Measurements from ENCODE around the gene OR13C9. TPM values are rescaled to one million over a fixed set of nuclear protein-coding genes. Genes with fewer than 3 reads are reported as not detected.
A peak's percentile ranks its signal among the peaks of the same experiment; 100 is the strongest.
"Not testable (repeated sequence)": the region's sequence is repeated elsewhere in the genome, so short reads cannot be mapped to it uniquely, and the experiment has no call there.

OR13C9 gene, protein sequence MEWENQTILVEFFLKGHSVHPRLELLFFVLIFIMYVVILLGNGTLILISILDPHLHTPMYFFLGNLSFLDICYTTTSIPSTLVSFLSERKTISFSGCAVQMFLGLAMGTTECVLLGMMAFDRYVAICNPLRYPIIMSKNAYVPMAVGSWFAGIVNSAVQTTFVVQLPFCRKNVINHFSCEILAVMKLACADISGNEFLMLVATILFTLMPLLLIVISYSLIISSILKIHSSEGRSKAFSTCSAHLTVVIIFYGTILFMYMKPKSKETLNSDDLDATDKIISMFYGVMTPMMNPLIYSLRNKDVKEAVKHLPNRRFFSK
- total RNA-seq: 0.10 TPM in 1 of 2 replicates, not detected in the other

DNA sequence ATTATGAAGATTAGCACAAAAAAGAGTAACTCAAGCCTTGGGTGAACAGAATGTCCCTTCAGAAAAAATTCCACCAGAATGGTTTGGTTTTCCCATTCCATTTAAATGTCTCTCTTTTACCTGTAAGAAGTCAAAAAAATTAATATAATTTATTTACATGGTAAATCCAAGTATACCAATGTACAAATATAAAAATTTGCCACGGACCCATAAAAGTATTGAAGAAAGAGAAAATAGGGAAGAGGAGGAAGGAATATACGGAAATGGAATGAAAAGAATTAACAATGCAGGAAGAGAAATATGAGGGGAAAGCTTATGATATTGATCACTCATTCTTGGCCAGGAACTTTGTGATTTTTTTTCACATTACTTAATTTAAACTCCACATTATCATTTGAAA lies at the start of gene OR13C9:
TSS of gene OR13C9 (minus strand) at position 101 of the 400 bp plus-strand sequence. CDS start at position 101, 0 bp downstream.
- DNase-seq (ENCODE audit: low read depth): no peak

DNA sequence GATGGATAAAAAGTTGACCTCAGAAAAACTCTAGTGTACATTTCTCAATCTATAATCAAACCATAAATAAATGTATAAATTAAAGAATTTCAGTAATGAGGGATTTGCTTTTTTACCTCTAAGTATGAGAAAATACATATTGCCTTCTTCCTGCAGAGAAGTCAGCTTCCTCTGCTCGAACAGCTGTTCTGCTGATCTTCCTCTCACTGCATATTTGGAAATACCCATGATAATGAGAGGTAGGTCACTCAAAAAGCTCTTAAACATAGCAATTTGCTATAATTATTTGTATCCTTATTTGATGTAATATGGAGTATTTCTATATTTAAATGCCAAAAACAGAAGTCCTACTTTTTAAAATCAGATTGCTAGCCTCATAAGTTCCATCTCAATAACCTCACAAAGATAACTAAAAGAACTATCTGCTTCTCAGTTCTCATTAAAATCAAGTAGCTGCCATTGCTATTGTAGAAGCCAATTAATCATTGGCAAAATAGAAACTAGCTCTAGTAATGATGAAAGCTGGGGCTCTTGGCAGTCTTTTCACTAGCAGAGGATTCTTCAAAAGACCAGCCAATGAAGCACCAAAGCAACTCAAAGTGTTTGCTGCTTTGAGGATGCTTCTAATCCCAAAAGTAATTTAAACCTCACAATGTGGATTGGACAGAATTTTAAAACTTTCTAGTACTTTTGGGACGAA lies 40.6 kb upstream of the OR13C9 start:
- no peak for DNase-seq (ENCODE audit: low read depth)

DNA sequence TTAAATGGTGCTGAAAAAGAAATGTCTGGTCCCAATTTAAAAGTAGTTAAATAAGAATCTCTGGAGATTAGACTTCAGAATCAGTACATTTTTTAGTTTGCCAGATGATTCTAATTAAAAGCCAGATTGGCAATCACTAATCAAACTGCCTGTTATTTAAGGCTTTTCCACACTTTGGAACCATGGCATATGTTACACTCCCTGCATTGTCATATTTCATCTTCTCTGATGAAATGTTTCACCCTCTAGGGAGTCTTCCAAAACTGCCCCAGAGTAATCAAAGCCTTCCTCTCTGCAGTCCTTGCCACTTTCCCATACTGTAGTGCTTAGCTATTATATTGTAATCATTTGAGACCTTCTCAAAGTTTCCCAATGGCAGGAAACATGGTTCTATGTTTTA lies 17.5 kb upstream of the OR13C9 start:
- DNase-seq (ENCODE audit: low read depth): no peak

DNA sequence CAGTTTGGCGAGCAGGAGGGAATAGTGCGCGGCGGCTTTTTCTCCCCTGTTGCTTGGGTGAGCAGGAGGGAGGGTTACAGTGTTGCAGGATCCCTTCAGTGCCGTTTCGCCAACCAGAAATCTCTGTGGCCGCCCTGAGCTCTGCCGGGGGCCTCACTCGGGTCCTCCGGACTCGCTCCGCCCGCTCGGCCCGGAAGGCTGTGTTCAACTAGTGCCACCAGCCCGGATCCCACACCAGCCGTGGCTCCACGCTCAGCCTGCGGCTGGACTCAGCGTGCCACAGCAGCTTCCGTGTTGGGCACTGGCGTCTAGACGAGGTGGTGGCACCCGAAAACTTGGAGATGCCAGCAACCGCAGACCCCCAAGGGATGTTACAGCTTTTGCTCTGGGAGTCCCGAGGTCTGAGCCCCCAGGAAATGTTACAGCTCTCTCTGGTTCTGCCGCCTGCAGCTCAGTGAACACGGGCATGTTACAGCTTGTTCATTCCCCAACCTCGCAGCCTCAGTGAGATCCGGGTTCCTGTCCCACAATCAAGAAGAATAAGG lies 16.0 kb upstream of the OR13C9 start:
- DNase-seq (ENCODE audit: low read depth): no peak

DNA sequence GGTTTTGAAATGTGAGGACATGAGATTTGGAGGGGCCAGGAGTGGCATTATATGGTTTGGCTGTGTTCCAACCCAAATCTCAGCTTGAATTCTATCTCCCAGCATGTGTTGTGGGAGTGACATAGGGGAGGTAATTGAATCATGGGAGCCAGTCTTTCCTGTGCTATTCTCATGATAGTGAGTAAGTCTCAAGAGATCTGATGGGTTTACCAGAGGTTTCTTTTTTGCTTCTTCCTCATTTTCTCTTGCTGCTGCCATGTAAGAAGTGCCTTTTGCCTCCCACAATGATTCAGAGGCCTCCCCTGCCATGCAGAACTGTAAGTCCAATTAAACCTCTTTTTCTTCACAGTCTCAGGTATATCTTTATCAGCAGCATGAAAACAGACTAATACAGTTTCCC lies 8.0 kb upstream of the OR13C9 start:
- not testable (repeated sequence) for DNase-seq (ENCODE audit: low read depth)

DNA sequence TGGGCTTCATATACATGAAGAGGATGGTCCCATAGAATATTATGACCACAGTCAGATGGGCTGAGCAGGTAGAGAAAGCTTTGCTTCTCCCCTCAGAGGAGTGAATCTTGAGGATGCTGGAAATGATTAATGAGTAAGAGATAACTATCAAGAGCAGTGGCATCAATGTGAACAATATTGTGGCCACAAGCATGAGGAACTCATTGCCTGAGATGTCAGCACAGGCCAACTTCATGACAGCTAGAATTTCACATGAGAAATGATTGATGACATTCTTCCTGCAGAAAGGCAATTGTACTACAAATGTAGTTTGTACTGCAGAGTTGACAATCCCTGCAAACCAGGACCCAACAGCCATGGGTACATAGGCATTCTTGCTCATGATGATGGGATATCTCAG lies 586 bp downstream of the OR13C9 start:
- no peak for DNase-seq (ENCODE audit: low read depth)

DNA sequence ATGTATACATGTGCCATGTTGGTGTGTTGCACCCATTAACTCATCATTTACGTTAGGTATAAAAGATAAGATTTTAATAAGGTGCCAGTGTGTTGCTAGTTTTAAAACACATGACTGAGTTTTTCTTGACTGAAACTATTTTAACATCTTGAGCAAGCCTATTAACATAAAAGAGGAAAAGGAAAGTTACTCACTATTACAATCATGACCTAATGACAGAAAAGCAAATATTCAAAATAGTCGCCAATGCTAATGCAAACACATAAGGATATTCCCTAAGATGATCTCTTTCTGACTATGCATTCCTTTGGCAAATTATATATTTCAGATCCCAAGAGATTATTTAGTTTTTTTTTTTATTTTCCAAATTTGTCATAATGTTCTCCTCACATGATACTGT lies 6.8 kb downstream of the OR13C9 start:
- no peak for DNase-seq (ENCODE audit: low read depth)

DNA sequence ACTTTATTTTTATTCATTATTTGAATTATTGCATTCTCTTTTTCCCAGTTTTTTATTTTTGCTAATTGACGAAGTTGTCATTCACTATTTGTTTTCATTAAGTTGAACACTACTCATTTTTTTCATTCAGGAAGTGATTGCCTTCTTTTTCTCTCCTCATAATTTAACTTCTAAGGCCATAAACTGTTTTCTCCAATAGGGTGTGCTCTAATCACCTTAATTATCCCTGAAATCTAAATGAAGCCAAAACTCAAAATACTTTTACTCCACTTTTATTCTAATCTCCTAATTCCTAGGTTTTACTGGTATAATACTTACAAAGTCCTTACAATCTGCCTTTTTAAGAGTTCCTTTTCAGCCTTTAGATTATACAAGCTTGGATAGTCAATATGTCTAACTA lies 9.7 kb downstream of the OR13C9 start:
- DNase-seq (ENCODE audit: low read depth): peak; percentile 8

DNA sequence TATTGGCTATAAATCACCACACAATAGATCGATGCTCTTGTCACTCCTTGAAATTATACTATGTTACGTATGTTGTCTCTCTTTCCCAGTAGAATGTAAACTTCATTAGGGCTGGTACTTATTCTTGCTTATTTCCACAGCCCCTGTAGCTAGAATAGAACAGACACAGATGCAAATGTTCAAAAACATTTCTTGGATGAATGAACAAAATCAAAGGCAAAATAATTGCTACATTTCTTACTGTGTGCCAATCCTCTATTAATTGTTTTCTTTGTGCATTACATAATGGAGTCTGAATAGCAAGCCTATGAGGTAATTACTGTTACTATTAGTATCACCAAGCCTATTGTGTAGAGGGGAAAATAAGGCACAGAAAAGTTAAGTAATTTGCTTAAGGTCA lies 11.9 kb downstream of the OR13C9 start:
- peak; percentile 57 for DNase-seq (ENCODE audit: low read depth)

DNA sequence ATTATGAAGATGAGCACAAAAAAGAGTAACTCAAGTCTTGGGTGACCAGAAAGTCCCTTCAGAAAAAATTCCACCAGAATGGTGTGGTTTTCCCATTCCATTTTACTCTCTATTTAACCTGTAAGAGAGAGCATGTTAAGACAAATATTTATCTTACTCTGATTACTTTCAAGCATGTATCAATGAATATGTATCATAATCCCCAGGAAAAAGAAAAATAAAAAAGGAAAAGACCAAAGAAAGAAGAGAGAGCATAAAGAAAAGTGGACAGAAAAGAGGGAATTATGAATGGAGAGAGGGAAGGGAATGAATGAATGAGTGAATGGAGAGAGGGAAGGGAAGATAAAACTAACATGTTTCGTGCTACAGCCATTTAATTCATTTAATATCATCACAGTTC lies 12.5 kb downstream of the OR13C9 start, which contains the start of gene OR13C2:
TSS of gene OR13C2 (minus strand) at position 101 of the 400 bp plus-strand sequence. CDS start at position 101, 0 bp downstream.
- not testable (repeated sequence) for DNase-seq (ENCODE audit: low read depth)

DNA sequence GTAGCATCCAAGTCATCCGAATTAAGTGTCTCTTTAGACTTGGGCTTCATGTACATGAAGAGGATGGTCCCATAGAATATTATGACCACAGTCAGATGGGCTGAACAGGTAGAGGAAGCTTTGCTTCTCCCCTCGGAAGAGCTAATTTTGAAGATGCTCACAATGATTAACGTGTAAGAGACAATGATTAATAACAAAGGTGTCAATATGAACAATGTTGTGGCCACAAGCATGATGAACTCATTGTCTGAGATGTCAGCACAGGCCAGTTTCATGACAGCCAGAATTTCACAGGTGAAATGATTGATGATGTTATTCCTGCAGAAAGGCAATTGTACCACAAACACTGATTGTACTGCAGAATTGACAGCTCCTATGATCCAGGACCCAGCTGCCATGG lies 13.2 kb downstream of the OR13C9 start:
- DNase-seq (ENCODE audit: low read depth): no peak

DNA sequence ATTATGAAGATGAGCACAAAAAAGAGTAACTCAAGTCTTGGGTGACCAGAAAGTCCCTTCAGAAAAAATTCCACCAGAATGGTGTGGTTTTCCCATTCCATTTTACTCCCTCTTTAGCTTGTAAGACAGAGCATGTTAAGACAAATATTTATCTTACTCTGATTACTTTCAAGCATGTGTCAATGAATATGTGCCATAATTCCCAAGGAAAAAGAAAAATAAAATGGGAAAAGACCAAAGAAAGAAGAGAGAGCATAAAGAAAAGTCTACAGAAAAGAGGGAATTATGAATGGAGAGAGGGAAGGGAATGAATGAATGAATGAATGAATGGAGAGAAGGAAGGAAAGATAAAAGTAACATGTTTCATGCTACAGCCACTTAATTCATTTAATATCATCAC lies 18.7 kb downstream of the OR13C9 start, which contains the start of gene OR13C5:
TSS of gene OR13C5 (minus strand) at position 101 of the 400 bp plus-strand sequence. CDS start at position 101, 0 bp downstream.
- DNase-seq (ENCODE audit: low read depth): not testable (repeated sequence)

DNA sequence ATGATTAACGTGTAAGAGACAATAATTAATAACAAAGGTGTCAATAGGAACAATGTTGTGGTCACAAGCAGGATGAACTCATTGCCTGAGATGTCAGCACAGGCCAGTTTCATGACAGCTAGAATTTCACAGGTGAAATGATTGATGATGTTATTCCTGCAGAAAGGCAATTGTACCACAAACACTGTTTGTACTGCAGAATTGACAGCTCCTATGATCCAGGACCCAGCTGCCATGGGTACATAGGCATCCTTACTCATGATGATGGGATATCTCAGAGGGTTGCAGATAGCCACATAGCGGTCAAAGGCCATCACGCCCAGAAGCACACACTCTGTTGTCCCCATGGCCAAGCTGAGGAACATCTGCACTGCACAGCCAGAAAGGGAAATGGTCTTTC lies 19.3 kb downstream of the OR13C9 start:
- not testable (repeated sequence) for DNase-seq (ENCODE audit: low read depth)

DNA sequence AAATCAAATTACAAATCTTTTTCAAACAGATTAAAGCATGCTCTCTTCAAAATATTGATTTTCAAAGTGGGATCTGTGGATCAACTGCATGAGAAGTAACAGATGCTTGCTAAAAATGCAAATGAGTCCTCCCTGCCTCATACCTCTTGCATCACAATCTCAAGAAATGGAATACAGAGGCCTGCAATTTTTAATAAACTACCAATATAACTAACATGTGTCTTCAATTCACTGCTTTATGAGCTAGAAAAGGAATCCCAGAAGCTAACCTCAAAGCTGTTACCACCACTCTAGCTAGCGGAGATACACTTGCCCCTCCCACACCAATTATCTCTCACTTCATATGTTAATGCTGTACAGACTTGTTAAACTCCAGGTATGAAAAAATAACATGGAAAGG lies 28.4 kb downstream of the OR13C9 start:
- no peak for DNase-seq (ENCODE audit: low read depth)

DNA sequence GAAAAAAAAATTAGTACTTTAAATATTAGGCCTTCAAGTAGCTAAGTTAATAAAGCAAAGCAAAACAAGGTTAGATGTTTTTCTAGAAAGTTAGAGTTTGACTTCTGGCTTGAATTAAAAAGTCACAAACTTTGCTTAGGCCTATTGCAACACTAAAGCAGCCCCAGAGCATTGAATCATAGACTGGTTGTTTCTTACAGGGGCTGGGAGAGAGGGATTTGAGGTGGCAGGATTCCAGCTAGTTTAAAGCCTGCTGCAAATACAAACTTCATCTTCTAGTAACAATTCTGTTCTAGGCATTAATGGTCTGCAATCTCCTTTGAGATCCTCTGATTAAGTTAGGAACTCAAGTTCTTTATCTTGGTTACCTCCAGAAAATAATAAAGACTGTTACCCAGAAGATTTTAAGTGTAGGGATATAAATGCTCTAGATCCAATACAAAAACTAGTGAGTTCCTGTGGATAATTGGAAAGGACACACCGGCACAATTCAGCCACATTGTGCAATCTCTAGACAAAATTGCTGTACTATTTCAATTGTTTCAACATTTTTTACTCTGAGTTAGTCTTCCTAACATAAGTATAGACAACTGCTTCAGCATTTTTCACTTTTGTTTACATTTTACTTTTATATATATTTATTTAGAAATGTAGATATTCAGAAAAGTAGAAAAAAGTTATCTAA lies 31.4 kb downstream of the OR13C9 start:
- DNase-seq (ENCODE audit: low read depth): peak; percentile 58

DNA sequence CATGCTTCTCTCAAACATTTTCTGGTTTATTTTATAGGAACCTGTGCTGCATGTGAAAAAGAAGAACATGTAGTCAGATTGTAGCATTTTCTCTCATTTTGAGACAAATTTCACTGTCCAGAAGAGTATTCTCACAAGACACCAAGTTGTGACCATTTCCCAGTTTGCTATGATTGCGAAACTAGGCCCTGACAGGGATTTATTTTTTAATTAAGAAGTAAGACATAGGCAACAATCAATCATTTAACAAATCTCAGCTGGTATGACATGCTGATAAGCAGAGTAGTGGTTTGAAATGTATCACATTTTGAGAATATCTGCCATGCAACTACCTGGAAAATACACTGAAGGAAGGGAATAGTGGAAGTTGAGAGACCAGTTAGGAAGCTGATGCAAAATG lies 37.4 kb downstream of the OR13C9 start:
- no peak for DNase-seq (ENCODE audit: low read depth)

DNA sequence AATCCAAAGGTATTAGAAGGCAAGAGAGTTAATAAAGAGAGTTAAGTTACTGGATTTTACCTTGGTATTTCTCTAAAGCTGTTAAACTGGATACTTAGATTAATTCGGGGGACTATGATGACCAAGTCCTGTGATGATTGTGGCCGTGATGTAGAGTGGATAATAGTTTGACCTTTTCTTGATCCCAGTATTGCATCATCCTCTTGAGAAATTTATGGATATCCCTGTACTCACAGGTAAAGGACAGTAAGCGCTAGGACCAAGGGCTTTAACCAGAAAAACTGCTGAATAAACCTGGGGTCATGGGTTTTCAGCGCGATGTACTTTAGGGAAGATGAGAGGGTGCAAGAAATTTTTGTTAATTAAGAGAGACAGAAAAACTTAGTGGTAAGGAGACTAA lies 40.7 kb downstream of the OR13C9 start:
- no peak for DNase-seq (ENCODE audit: low read depth)

DNA sequence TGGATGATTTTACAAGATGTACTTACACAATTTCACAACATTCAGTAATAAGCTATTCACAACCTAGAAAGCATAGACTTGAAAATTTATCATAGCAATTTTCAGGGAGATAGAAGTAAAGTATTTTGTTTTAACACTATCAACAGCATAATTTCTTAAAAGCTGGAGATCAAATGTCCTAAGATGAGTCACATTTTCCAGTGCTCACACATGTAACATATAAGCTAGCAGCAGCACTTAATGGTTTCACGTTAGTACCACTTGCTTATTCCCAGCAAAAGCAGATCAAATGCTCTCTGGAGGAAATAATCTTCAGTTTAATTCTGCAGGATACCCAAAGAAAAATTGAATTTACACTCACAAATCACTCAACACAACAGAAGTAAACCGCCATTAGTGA lies 42.5 kb downstream of the OR13C9 start:
- no peak for DNase-seq (ENCODE audit: low read depth)

DNA sequence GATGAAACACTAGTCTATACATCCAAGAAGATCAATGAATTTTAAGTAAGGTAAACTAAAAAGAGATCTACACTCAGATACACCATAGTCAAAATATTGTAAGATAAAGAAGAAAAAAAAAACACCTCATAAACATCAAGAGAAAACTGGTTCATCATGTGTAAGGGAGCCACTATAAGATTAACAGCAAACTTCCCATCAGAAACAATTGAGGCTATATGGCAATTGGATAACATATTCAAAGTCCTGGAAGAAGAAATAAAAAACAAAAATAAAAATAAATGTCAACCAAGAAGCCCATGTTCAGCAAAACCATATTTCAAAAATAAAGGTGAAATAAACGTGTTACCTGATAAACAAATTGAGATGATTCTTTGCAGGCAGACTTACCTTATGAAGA lies 45.4 kb downstream of the OR13C9 start:
- DNase-seq (ENCODE audit: low read depth): no peak

DNA sequence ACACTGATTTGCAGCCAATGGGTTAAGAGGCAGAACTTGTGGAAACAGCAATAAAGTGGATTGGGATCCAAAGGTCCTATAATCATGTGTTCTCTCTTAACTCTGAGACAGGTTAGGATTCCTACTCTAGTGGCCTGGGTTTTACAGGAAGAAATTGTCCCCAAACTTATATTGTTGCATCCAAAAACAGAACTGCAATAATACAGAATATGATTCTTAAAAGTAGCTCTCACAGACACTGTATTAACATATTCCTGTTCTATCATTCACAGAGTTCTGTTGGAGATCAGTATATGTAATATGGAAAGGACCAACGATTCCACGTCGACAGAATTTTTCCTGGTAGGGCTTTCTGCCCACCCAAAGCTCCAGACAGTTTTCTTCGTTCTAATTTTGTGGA lies 49.1 kb downstream of the OR13C9 start, which contains the start of gene OR13C8:
TSS of gene OR13C8 (plus strand) at position 301 of the 400 bp plus-strand sequence. CDS start at position 301, 0 bp downstream.
- DNase-seq (ENCODE audit: low read depth): no peak
